ENCODE results near the gene APBB1. TPM values are rescaled to one million over a fixed set of nuclear protein-coding genes. Genes with fewer than 3 reads are reported as not detected.
"Not testable (repeated sequence)": the region's sequence is repeated elsewhere in the genome, so short reads cannot be mapped to it uniquely, and the experiment has no call there.

APBB1 gene
- total and polyA plus RNA-seq, 7 donors = 5.5 to 85.0 (median 51.0) TPM

GRCh38 chr11:6397156-6397555 is 21.7 kb downstream of the APBB1 start:
- DNase-seq = no peak
- Histone ChIP-seq H3K36me3 (peaks cover 12 to 61% (median 18%) of the 10 kb centered on the region in 4 donors), H3K9me3 (no peaks in the 10 kb centered on the region), H3K27ac (peak overlapping the region in 1 of 4 donors; percentile 5), H3K27me3 (no peaks in the 10 kb centered on the region), H3K4me1 (peaks cover 0 to 19% (median 13%) of the 10 kb centered on the region in 4 donors), H3K4me3 (no peak overlapping the region)
- 75 to 81% methylated on average over 1 of the region's 1 CpG for WGBS, 2 donors
- TF ChIP-seq EP300 (IDR thresholded peaks at IDR 0.05) (no peak), POLR2AphosphoS5 (IDR thresholded peaks at IDR 0.05) (no peak), CTCF (IDR thresholded peaks at IDR 0.05) (no peak), POLR2A (IDR thresholded peaks at IDR 0.05) (no peak)
- intact Hi-C loops (cut with DNase I) = no loop called here

DNA sequence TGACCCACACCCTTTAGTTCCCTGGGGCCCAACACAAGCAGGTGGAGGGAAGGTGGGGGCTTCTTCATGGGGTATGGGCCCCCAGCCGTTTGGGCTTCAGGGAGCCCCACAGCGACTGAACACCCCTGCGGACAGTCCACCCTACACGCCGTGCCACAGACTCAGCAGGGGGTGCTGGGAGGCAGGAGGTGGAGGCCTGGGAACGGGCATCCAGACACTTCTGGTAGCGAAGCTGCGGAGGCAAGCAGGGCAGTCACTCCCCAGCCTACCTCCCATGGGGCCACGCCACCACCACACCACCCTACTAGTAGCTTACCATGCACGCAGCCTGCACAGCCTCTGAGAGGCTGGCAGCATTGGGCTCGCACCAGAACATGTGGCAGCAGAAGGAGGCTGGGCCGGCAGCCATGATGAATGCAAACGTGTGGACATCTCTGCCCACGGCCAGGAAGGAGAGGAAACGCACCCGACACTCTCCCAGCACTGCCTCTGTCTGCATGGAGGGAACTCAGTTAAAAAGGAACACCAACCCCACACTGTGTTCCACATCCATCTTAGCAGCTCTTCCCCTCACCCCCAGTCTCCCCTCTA is 23.3 kb downstream of the APBB1 start:
- intact Hi-C loops (cut with DNase I) = no loop called here
- H3K27ac ChIP-seq = no peak overlapping the region
- TF ChIP-seq CTCF (IDR thresholded peaks at IDR 0.05) (no peak), POLR2A (IDR thresholded peaks at IDR 0.05) (no peak), EP300 (IDR thresholded peaks at IDR 0.05) (no peak), POLR2AphosphoS5 (IDR thresholded peaks at IDR 0.05) (no peak)
- no peak for DNase-seq
- H3K4me3 ChIP-seq = no peak overlapping the region
- WGBS, 2 donors = 92 to 93% methylated on average over 16 of the region's 16 CpGs
- H3K36me3 ChIP-seq = peaks cover 6 to 45% (median 14%) of the 10 kb centered on the region in 4 donors
- peaks cover 0 to 32% (median 27%) of the 10 kb centered on the region in 4 donors for H3K4me1 ChIP-seq
- H3K9me3 ChIP-seq = no peaks in the 10 kb centered on the region
- no peaks in the 10 kb centered on the region for H3K27me3 ChIP-seq

DNA sequence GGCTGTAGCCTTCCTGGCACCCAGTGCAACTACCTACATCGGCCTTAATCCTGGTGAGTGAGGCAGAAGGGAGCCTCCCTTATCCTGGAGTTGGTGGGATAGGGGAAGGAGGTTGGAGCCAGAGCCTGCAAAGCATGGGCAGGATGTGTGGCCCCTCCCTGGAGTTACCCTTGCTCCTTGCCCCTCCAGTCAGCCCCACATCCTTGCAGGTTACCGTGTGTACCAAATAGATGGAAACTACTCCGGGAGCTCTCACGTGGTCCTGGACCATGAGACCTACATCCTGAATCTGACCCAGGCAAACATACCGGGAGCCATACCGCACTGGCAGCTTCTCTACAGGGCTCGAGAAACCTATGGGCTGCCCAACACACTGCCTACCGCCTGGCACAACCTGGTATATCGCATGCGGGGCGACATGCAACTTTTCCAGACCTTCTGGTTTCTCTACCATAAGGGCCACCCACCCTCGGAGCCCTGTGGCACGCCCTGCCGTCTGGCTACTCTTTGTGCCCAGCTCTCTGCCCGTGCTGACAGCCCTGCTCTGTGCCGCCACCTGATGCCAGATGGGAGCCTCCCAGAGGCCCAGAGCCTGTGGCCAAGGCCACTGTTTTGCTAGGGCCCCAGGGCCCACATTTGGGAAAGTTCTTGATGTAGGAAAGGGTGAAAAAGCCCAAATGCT is 24.8 kb downstream of the APBB1 start:
- Histone ChIP-seq H3K27ac (no peak overlapping the region), H3K9me3 (no peaks in the 10 kb centered on the region), H3K27me3 (no peaks in the 10 kb centered on the region), H3K36me3 (peaks cover 6 to 38% (median 11%) of the 10 kb centered on the region in 4 donors), H3K4me3 (no peak overlapping the region), H3K4me1 (peaks cover 3 to 36% (median 33%) of the 10 kb centered on the region in 4 donors)
- intact Hi-C loops (cut with DNase I) = no loop called here
- 88 to 91% methylated on average over 16 of the region's 16 CpGs for WGBS, 2 donors
- no peak for DNase-seq
- no peak for TF ChIP-seq CTCF (IDR thresholded peaks at IDR 0.05)
- TF ChIP-seq POLR2AphosphoS5 (IDR thresholded peaks at IDR 0.05) = no peak
- no peak for TF ChIP-seq EP300 (IDR thresholded peaks at IDR 0.05)
- TF ChIP-seq POLR2A (IDR thresholded peaks at IDR 0.05) = no peak

DNA sequence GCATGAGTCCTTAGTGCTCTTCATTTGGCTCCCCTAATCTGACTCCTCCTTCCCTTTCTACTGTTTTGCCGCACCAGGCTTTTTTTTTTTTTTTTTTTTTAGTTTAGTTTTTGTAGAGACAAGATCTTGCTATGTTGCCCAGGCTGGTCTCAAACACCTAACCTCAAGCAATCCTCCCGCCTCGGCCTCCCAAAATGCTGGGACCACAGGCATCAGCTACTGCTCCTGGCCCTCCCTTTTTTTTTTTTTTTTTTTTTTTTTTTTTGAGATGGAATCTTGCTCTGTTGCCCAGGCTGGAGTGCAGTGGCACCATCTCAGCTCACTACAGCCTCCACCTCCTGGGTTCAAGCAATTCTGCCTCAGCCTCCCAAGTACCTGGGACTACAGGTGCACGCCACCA is 26.6 kb downstream of the APBB1 start:
- H3K27me3 ChIP-seq; H3K4me3 ChIP-seq; intact Hi-C loops (cut with DNase I); H3K27ac ChIP-seq; H3K9me3 ChIP-seq; DNase-seq: not testable (repeated sequence)
- peaks cover 3 to 23% (median 21%) of the 10 kb centered on the region in 4 donors for H3K4me1 ChIP-seq
- WGBS, 2 donors = 93 to 96% methylated on average over 4 of the region's 4 CpGs
- H3K36me3 ChIP-seq = peaks cover 0 to 28% (median 11%) of the 10 kb centered on the region in 4 donors

GRCh38 chr11:6391537-6392134 is 27.3 kb downstream of the APBB1 start:
- Histone ChIP-seq H3K36me3 (peaks cover 0 to 28% (median 11%) of the 10 kb centered on the region in 4 donors), H3K4me3 (peak overlapping the region in 2 of 4 donors; percentile 81 to 96), H3K4me1 (peaks cover 3 to 22% (median 17%) of the 10 kb centered on the region in 4 donors), H3K27ac (peak overlapping the region in 3 of 4 donors; percentile 89 to 95 (median 91)), H3K27me3 (no peaks in the 10 kb centered on the region), H3K9me3 (no peaks in the 10 kb centered on the region)
- intact Hi-C loops (cut with DNase I) = loop anchor here (2.0 kb wide), 1 partner anchor 27 kb away; the partner anchor contains the start of gene APBB1
- no peak for DNase-seq
- TF ChIP-seq POLR2A (IDR thresholded peaks at IDR 0.05) = no peak
- no peak for TF ChIP-seq POLR2AphosphoS5 (IDR thresholded peaks at IDR 0.05)
- no peak for TF ChIP-seq EP300 (IDR thresholded peaks at IDR 0.05)
- no peak for TF ChIP-seq CTCF (IDR thresholded peaks at IDR 0.05)
- 92 to 96% methylated on average over 18 of the region's 18 CpGs for WGBS, 2 donors

All from sigmoid colon (tissue), 7 donors.